ENCODE measurements around the gene NRCAM. TPM values are rescaled to one million over a fixed set of nuclear protein-coding genes. Genes with fewer than 3 reads are reported as not detected.

NRCAM gene
- total RNA-seq, 1 donor from 2014 or later: 39.0 TPM

- TF ChIP-seq CTCF (IDR thresholded peaks at IDR 0.05; ENCODE audit: insufficient read depth, low read length, poor library complexity, severe bottlenecking): no peak
- no peak for DNase-seq (ENCODE audit: low read depth)
- Histone ChIP-seq H3K27me3 (ENCODE audit: control insufficient read depth, insufficient read depth, low read length) (no peaks in the 10 kb centered on the region), H3K36me3 (ENCODE audit: control insufficient read depth, insufficient read depth, low read length) (no peaks in the 10 kb centered on the region), H3K4me3 (ENCODE audit: low read depth, low read length) (no peak overlapping the region)
Measured at GRCh38 chr7:108308276-108308675, 148.0 kb downstream of the NRCAM start.

- no peak for DNase-seq (ENCODE audit: low read depth)
- Histone ChIP-seq H3K27me3 (ENCODE audit: control insufficient read depth, insufficient read depth, low read length) (no peaks in the 10 kb centered on the region), H3K36me3 (ENCODE audit: control insufficient read depth, insufficient read depth, low read length) (no peaks in the 10 kb centered on the region), H3K4me3 (ENCODE audit: low read depth, low read length) (no peak overlapping the region)
- no peak for TF ChIP-seq CTCF (IDR thresholded peaks at IDR 0.05; ENCODE audit: insufficient read depth, low read length, poor library complexity, severe bottlenecking)
Measured at GRCh38 chr7:108307595-108307994, 148.6 kb downstream of the NRCAM start.

- H3K27me3 ChIP-seq (ENCODE audit: control insufficient read depth, insufficient read depth, low read length): no peaks in the 10 kb centered on the region
- H3K36me3 ChIP-seq (ENCODE audit: control insufficient read depth, insufficient read depth, low read length): no peaks in the 10 kb centered on the region
- no peak for DNase-seq (ENCODE audit: low read depth)
- no peak overlapping the region for H3K4me3 ChIP-seq (ENCODE audit: low read depth, low read length)
- no peak for TF ChIP-seq CTCF (IDR thresholded peaks at IDR 0.05; ENCODE audit: insufficient read depth, low read length, poor library complexity, severe bottlenecking)
Measured at GRCh38 chr7:108307194-108307593, 149.0 kb downstream of the NRCAM start.

- DNase-seq (ENCODE audit: low read depth): no peak
- TF ChIP-seq CTCF (IDR thresholded peaks at IDR 0.05; ENCODE audit: insufficient read depth, low read length, poor library complexity, severe bottlenecking): no peak
- Histone ChIP-seq H3K36me3 (ENCODE audit: control insufficient read depth, insufficient read depth, low read length) (no peaks in the 10 kb centered on the region), H3K27me3 (ENCODE audit: control insufficient read depth, insufficient read depth, low read length) (no peaks in the 10 kb centered on the region), H3K4me3 (ENCODE audit: low read depth, low read length) (no peak overlapping the region)
Measured at GRCh38 chr7:108303332-108303731, 152.9 kb downstream of the NRCAM start.

- H3K4me3 ChIP-seq (ENCODE audit: low read depth, low read length): no peak overlapping the region
- no peaks in the 10 kb centered on the region for H3K27me3 ChIP-seq (ENCODE audit: control insufficient read depth, insufficient read depth, low read length)
- H3K36me3 ChIP-seq (ENCODE audit: control insufficient read depth, insufficient read depth, low read length): no peaks in the 10 kb centered on the region
- no peak for DNase-seq (ENCODE audit: low read depth)
- no peak for TF ChIP-seq CTCF (IDR thresholded peaks at IDR 0.05; ENCODE audit: insufficient read depth, low read length, poor library complexity, severe bottlenecking)
Measured at GRCh38 chr7:108301387-108301786, 154.8 kb downstream of the NRCAM start.

- Histone ChIP-seq H3K27me3 (ENCODE audit: control insufficient read depth, insufficient read depth, low read length) (no peaks in the 10 kb centered on the region), H3K36me3 (ENCODE audit: control insufficient read depth, insufficient read depth, low read length) (no peaks in the 10 kb centered on the region), H3K4me3 (ENCODE audit: low read depth, low read length) (no peak overlapping the region)
- no peak for TF ChIP-seq CTCF (IDR thresholded peaks at IDR 0.05; ENCODE audit: insufficient read depth, low read length, poor library complexity, severe bottlenecking)
- peak; percentile 29 for DNase-seq (ENCODE audit: low read depth)
Measured at GRCh38 chr7:108299251-108299973, 156.8 kb downstream of the NRCAM start.

All from kidney epithelial cell (primary cell).